ENCODE measurements around the gene CDKN2B-AS1.

The CDKN2B-AS1 gene

DNA sequence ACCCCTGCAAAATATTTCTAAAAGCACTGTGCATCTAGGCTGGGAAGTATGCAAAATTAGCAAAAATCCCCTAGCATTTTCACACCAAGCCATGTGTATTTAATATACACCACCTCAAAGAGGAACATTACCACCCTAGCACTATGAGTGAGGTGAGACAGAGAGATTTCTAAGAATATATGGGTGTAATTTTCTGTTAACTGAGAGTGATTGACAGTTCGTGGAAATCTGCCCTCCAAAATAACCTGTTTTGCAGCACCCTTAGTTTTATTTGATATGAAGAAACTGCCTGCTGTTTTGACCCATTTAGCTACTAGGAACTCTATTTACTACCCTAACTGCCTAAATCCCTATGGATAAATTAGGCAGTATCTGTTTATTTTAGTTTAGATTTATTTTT lies 78.8 kb downstream of the CDKN2B-AS1 start:
- Histone ChIP-seq H3K27me3 (replicated peaks; ENCODE audit: control insufficient read depth, insufficient read depth, low read length, poor library complexity, severe bottlenecking) (no peaks in the 10 kb centered on the region), H3K9me3 (ENCODE audit: control insufficient read depth, low read length) (no peaks in the 10 kb centered on the region), H3K4me3 (ENCODE audit: insufficient read depth, low read depth, low read length, poor library complexity, severe bottlenecking) (no peak overlapping the region), H3K36me3 (ENCODE audit: control insufficient read depth, insufficient read depth, low read length) (no peaks in the 10 kb centered on the region), H3K4me1 (ENCODE audit: control insufficient read depth, insufficient read depth, low read length, poor library complexity, severe bottlenecking) (peaks cover 3% of the 10 kb centered on the region), H3K27ac (ENCODE audit: insufficient read depth, low read length, poor library complexity, severe bottlenecking) (no peak overlapping the region)
- DNase-seq: no peak

DNA sequence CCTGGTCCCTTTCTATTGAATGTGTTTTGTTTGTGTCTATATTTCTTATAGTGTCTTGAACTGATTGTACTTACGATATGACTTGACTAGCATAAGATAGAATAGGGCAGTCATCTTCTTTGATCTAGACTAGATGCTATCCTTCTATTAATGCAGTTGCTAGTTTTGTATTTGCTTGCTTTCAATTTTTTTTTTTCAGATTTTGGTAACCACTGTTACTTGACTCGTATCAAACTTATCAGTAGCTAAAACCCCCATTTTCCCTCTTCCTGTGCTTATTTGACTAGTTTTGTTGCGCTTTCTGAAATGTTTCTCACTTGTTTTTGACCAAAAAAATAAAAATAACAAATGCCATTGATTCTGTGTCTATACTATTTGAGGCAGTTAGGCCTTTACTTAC lies 83.5 kb downstream of the CDKN2B-AS1 start:
- Histone ChIP-seq H3K9me3 (ENCODE audit: control insufficient read depth, low read length) (no peaks in the 10 kb centered on the region), H3K27ac (ENCODE audit: insufficient read depth, low read length, poor library complexity, severe bottlenecking) (no peak overlapping the region), H3K27me3 (replicated peaks; ENCODE audit: control insufficient read depth, insufficient read depth, low read length, poor library complexity, severe bottlenecking) (no peaks in the 10 kb centered on the region), H3K4me3 (ENCODE audit: insufficient read depth, low read depth, low read length, poor library complexity, severe bottlenecking) (no peak overlapping the region), H3K4me1 (ENCODE audit: control insufficient read depth, insufficient read depth, low read length, poor library complexity, severe bottlenecking) (peaks cover 2% of the 10 kb centered on the region), H3K36me3 (ENCODE audit: control insufficient read depth, insufficient read depth, low read length) (no peaks in the 10 kb centered on the region)
- DNase-seq: no peak

DNA sequence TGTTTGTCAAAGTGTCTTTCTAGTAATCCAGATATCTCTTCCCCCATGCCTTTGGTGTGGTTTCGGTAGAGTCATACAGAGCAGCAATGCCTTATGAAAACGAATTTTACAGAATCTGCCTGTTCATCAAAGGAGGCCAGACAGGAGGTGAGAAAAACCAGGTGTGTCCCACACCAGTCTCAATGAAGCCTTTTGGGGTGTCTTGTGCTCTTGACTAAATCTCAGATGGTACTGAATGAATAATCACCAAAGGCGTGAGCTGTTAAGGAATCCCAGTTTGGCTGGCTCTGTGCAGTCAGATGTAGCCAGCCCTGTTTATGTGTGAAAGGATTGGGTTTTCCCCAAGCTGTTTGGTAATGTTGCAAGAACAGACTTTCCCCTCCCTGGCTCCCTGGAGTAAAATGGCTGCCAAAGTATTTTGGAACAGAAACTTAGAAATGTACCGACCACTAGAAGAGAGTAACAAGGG lies 85.3 kb downstream of the CDKN2B-AS1 start:
- H3K27me3 ChIP-seq (replicated peaks; ENCODE audit: control insufficient read depth, insufficient read depth, low read length, poor library complexity, severe bottlenecking): no peaks in the 10 kb centered on the region
- H3K4me3 ChIP-seq (ENCODE audit: insufficient read depth, low read depth, low read length, poor library complexity, severe bottlenecking): no peak overlapping the region
- no peaks in the 10 kb centered on the region for H3K4me1 ChIP-seq (ENCODE audit: control insufficient read depth, insufficient read depth, low read length, poor library complexity, severe bottlenecking)
- no peaks in the 10 kb centered on the region for H3K36me3 ChIP-seq (ENCODE audit: control insufficient read depth, insufficient read depth, low read length)
- peak in 1 of 3 donors; percentile 1 for DNase-seq
- no peak overlapping the region for H3K27ac ChIP-seq (ENCODE audit: insufficient read depth, low read length, poor library complexity, severe bottlenecking)
- no peaks in the 10 kb centered on the region for H3K9me3 ChIP-seq (ENCODE audit: control insufficient read depth, low read length)

DNA sequence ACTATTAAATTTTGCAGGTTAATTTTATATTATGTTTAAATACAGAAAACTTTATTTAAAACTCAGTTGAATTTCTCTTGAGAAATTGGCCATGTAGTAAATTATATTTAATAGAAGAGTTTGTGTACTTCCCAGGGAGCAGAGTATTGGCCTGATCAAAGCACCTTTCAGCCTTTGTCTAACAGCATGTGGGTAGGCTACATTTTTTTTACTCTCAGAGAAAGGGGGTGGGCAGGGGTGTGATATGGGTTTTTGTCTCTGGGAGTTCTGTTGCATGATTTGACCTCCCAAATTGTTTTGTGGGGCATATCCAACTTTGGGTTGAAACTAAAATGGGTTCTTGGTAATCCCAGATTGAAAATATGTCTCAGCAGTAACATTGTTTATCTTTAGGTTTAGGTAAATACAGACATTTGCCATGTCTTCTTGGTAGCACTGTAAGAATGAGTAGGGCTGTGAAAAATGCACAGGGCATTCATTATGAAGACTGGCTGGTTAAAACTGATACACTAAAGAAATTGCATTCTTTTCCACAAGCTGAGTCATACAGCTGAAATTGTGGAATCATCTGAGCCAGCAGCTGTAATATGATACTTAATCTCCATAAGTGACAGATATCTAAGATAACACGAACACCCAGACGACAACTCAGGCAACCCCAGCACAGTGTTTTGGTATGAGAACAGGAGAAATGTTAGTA lies 89.9 kb downstream of the CDKN2B-AS1 start:
- H3K9me3 ChIP-seq (ENCODE audit: control insufficient read depth, low read length): no peaks in the 10 kb centered on the region

DNA sequence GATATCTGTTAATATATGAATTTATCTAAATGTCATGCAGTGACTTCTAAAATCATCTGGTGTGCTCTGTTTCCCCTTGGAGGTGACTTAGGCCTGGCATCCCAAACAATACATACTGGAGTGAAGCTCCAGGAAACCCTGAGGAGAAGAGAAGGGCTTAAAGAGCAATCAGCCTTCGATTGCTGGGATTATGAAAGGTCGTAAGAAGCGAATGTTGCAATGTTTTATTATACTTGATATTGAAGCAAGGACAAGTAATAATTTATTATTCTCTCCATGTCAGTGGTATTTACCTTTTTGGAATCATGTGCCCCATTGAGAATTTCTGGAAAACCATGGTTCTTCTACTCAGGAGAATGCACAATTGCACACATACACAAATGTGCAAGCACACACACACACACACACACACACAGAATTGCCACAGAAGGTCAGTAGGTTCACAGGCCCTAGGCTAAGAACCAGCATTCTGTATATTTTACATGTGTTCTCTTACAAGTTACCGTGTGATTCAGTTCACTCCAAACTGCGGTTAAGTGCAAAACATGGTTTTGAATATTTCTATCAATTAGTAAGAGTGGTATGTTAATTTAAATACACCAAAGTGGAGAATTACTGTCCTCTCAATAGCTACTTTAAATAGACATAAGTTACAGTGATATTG lies 93.6 kb downstream of the CDKN2B-AS1 start:
- H3K4me3 ChIP-seq (ENCODE audit: insufficient read depth, low read depth, low read length, poor library complexity, severe bottlenecking): no peak overlapping the region
- no peaks in the 10 kb centered on the region for H3K27me3 ChIP-seq (replicated peaks; ENCODE audit: control insufficient read depth, insufficient read depth, low read length, poor library complexity, severe bottlenecking)
- no peaks in the 10 kb centered on the region for H3K9me3 ChIP-seq (ENCODE audit: control insufficient read depth, low read length)
- no peak overlapping the region for H3K27ac ChIP-seq (ENCODE audit: insufficient read depth, low read length, poor library complexity, severe bottlenecking)
- no peaks in the 10 kb centered on the region for H3K36me3 ChIP-seq (ENCODE audit: control insufficient read depth, insufficient read depth, low read length)
- no peak for DNase-seq
- H3K4me1 ChIP-seq (ENCODE audit: control insufficient read depth, insufficient read depth, low read length, poor library complexity, severe bottlenecking): no peaks in the 10 kb centered on the region

More for the DNA sequence above, 89.9 kb downstream of the CDKN2B-AS1 start:
- Histone ChIP-seq H3K36me3 (ENCODE audit: control insufficient read depth, insufficient read depth, low read length) (no peaks in the 10 kb centered on the region), H3K27ac (ENCODE audit: insufficient read depth, low read length, poor library complexity, severe bottlenecking) (no peak overlapping the region), H3K4me1 (ENCODE audit: control insufficient read depth, insufficient read depth, low read length, poor library complexity, severe bottlenecking) (no peaks in the 10 kb centered on the region), H3K4me3 (ENCODE audit: insufficient read depth, low read depth, low read length, poor library complexity, severe bottlenecking) (no peak overlapping the region), H3K27me3 (replicated peaks; ENCODE audit: control insufficient read depth, insufficient read depth, low read length, poor library complexity, severe bottlenecking) (no peaks in the 10 kb centered on the region)
- DNase-seq: no peak

DNA sequence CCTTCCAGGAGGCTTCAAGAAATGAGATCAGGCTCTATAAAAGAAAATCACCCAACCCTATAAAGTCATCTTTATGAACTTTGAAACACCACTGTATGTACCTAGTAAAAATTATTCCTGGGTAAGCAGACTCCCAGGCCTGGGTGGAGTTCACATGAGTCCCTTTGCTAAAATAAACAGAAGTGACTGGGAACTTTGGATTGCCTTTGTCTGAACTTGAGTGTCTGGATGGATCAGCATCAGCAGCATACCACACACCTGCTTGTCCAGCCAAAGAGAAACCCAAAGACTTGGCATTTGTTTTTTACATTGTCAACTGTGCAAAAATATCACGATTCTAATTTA lies 94.1 kb downstream of the CDKN2B-AS1 start:
- Histone ChIP-seq H3K9me3 (ENCODE audit: control insufficient read depth, low read length) (no peaks in the 10 kb centered on the region), H3K27me3 (replicated peaks; ENCODE audit: control insufficient read depth, insufficient read depth, low read length, poor library complexity, severe bottlenecking) (no peaks in the 10 kb centered on the region), H3K27ac (ENCODE audit: insufficient read depth, low read length, poor library complexity, severe bottlenecking) (no peak overlapping the region), H3K36me3 (ENCODE audit: control insufficient read depth, insufficient read depth, low read length) (no peaks in the 10 kb centered on the region), H3K4me3 (ENCODE audit: insufficient read depth, low read depth, low read length, poor library complexity, severe bottlenecking) (no peak overlapping the region), H3K4me1 (ENCODE audit: control insufficient read depth, insufficient read depth, low read length, poor library complexity, severe bottlenecking) (no peaks in the 10 kb centered on the region)
- DNase-seq: no peak

DNA sequence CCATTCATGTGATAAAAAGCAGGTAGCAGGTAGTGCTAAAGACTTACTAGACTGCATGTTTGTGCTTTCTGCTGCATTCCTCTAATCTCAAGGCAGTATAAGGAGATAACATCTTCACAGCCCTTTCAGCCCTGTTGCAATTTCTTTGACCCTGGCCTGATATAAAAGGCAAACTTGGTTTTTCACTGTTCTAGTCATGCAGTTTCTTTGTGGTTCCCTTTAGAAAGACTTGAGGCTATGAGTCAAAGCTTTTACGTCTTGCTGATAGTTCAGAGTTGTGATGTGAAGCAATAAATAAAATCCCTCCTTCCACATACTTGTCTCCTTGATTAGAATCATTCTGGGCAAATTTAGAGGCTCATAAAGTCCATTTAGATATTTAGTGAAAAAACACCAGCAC lies 103.1 kb downstream of the CDKN2B-AS1 start:
- Histone ChIP-seq H3K36me3 (ENCODE audit: control insufficient read depth, insufficient read depth, low read length) (no peaks in the 10 kb centered on the region), H3K4me3 (ENCODE audit: insufficient read depth, low read depth, low read length, poor library complexity, severe bottlenecking) (no peak overlapping the region), H3K4me1 (ENCODE audit: control insufficient read depth, insufficient read depth, low read length, poor library complexity, severe bottlenecking) (peaks cover 3% of the 10 kb centered on the region), H3K9me3 (ENCODE audit: control insufficient read depth, low read length) (no peaks in the 10 kb centered on the region), H3K27ac (ENCODE audit: insufficient read depth, low read length, poor library complexity, severe bottlenecking) (no peak overlapping the region), H3K27me3 (replicated peaks; ENCODE audit: control insufficient read depth, insufficient read depth, low read length, poor library complexity, severe bottlenecking) (no peaks in the 10 kb centered on the region)
- no peak for DNase-seq

DNA sequence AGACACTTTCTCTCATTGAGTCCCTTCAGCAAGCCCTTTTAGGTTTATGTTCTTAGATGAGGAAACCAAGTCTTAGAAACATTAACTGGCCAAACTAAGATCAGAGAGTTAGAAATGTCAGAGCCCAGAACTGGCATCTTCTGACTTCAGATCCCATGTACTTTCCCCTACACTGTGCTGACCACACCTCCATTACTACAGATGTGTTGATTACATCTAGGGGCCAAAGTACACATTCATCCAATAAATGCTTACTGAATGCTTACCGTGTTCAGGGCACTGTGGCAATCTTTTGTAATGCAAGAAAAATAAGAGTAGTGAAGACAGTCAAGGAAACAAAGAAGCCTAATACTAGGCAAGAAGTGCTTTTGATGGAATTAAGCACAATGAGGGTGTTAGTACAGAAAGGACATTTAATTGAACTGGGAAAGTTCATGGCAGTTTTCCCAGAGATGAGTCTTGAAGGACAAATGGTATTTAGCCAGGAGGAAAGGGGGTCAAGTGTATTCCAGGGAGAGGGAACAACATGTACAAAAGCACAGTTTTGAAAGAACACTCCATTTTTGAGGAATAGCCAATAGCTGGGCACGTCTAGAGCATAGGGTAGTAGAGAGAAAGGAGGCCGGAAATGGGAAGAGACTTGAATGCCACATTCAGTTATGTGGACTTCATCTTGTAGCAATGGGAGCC lies 104.2 kb downstream of the CDKN2B-AS1 start:
- Histone ChIP-seq H3K36me3 (ENCODE audit: control insufficient read depth, insufficient read depth, low read length) (no peaks in the 10 kb centered on the region), H3K9me3 (ENCODE audit: control insufficient read depth, low read length) (no peaks in the 10 kb centered on the region), H3K4me3 (ENCODE audit: insufficient read depth, low read depth, low read length, poor library complexity, severe bottlenecking) (no peak overlapping the region), H3K27me3 (replicated peaks; ENCODE audit: control insufficient read depth, insufficient read depth, low read length, poor library complexity, severe bottlenecking) (no peaks in the 10 kb centered on the region), H3K4me1 (ENCODE audit: control insufficient read depth, insufficient read depth, low read length, poor library complexity, severe bottlenecking) (peaks cover 7% of the 10 kb centered on the region), H3K27ac (ENCODE audit: insufficient read depth, low read length, poor library complexity, severe bottlenecking) (no peak overlapping the region)
- DNase-seq: no peak

DNA sequence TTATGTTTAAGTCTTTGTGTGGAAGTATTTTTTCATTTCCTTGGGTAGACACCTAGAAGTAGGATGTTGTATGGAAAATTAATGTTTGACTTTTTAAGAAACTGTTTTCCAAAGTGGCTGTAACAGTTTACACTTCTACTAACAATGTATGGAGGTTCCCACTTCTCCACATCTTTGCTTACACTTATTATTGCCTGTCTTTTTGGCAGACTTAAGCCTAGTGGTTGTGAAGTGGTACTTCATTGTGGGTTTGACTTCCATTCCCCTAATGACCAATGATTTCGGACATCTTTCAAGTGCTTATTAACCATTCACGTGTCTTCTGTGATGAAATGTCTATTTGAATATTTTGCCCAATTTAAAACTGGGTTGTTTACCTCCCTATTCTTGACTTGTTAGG lies 106.0 kb downstream of the CDKN2B-AS1 start:
- Histone ChIP-seq H3K27ac (ENCODE audit: insufficient read depth, low read length, poor library complexity, severe bottlenecking) (no peak overlapping the region), H3K4me3 (ENCODE audit: insufficient read depth, low read depth, low read length, poor library complexity, severe bottlenecking) (no peak overlapping the region), H3K27me3 (replicated peaks; ENCODE audit: control insufficient read depth, insufficient read depth, low read length, poor library complexity, severe bottlenecking) (no peaks in the 10 kb centered on the region), H3K4me1 (ENCODE audit: control insufficient read depth, insufficient read depth, low read length, poor library complexity, severe bottlenecking) (peaks cover 7% of the 10 kb centered on the region), H3K36me3 (ENCODE audit: control insufficient read depth, insufficient read depth, low read length) (no peaks in the 10 kb centered on the region), H3K9me3 (ENCODE audit: control insufficient read depth, low read length) (no peaks in the 10 kb centered on the region)
- no peak for DNase-seq
